Adipose tissue (tissue), 3 donors: ENCODE data around the gene ATP13A2. TPM values are rescaled to one million over a fixed set of nuclear protein-coding genes. Genes with fewer than 3 reads are reported as not detected.

Experiments used
- H3K27ac ChIP-seq: one replicate; pipeline ENCODE4 v1.5.1; 2013; ENCODE audit warnings: low read depth, low read length
- WGBS, 3 donors: extraction: QIAGEN DNeasy Blood & Tissue Kit; methylation state at CpG; one replicate each; pipeline ENCODE4 v1.1.7; 2013; 5-methylcytosine and 5-hydroxymethylcytosine counted together
- polyA plus RNA-seq, 3 donors: library from polyadenylated mRNA; stranded (reverse); fragments of 200-250 nt; gene quantifications; one replicate each; pipeline ENCODE4 v1.2.3, GENCODE V29; 2013
- donor health status: healthy with polysubstance abuse.
- donor health status: Bipolar disorder and iron deficiency.
- donor health status: healthy.

Gene ATP13A2
- polyA plus RNA-seq, 3 donors, result 14.2 to 36.9 (median 26.8) TPM

DNA sequence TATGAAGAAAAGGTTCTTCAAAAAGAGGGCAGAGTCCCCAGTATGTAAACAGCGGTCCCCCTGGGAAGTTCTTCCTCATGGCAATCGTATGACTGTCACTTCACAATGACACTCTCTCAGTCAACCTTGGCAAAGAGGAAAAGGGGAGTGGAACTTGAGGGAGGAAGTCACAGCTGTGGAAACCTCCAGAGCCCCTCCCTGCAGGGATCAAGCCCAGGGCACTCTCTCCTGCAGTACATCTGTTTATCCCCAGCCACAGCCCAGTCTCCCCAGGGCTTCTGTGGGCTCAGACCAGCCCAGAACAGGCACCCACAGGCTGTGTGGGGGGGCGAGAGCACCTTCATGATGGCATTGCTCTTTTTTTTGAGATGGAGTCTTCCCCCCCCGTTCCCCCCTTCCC is 2.0 kb downstream of the ATP13A2 start:
- 28 to 70% (median 43%) methylated on average over 3 to 4 of the region's 4 CpGs for WGBS, 3 donors

DNA sequence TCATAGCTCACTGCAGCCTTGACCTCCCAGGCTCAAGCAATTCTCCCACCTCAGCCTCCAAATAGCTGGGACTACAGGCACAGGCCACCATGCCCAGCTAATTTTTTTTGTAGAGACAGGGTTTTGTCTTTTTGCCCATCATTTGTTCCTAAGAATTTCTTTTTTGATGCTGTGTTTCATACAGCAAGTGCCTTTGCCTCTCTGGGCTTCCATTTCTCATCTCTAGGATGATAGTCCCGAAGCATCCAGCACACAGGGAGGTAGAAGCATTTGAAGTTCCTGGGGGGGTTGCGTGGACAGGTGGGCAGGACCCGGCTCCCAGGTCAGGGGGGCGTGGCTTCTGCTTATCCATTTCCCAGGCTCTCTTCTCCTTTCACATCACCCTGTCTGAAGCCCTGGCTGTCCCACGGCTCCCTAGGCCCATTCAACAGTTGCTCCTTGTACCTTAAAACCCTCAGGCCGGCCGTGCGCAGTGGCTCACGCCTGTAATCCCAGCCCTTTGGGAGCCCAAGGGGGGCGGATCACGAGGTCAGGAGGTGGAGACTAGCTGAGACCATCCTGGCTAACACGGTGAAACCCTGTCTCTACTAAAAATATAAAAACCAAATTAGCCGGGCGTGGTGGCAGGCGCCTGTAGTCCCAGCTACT is 3.4 kb downstream of the ATP13A2 start:
- H3K27ac ChIP-seq, result no peak overlapping the region
- 87 to 92% (median 90%) methylated on average over 15 of the region's 15 CpGs for WGBS, 3 donors

More for the DNA sequence above, 2.0 kb downstream of the ATP13A2 start:
- H3K27ac ChIP-seq, result no peak overlapping the region

DNA sequence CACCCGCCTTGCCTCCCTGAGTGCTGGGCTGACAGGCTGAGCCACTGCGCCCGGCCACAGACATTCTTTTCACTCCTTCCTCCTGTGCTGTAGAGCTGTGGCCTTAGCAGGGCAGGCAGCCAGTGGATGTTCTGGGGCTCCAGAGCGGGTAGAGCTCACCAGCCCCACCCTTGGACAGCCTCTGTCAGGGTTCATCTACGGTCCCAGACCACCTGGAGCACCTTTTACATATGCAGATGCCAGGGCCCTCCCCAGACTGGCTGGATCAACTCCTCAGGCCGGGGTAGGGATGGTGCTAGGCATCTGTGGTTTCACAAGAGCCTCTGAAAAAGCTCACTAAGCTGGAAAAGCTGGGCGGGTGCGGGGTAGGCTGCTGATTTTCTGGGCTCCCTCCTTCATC is 4.6 kb downstream of the ATP13A2 start:
- WGBS, 3 donors, result 91 to 94% (median 94%) methylated on average over 8 of the region's 8 CpGs
- H3K27ac ChIP-seq, result no peak overlapping the region

DNA sequence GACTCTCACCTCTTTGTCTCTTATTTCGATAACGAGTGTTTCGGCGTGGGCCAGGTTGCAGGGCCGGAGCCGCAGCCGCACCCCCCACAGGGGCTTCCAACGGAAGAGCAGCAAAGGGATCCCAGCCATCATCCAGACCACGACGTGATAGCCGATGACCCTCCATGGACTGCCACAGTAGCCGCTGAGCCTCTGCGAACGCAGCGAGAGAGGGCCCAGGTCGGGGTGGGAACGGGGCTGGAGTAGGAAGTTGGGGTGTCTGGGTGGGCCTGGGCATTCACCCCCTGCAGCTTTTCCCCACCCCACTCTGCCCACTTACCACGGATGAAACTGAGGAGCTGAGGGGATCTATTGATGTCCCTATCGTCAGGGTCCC is 6.4 kb downstream of the ATP13A2 start:
- WGBS, 3 donors, result 94 to 96% (median 95%) methylated on average over 19 of the region's 19 CpGs
- no peak overlapping the region for H3K27ac ChIP-seq

DNA sequence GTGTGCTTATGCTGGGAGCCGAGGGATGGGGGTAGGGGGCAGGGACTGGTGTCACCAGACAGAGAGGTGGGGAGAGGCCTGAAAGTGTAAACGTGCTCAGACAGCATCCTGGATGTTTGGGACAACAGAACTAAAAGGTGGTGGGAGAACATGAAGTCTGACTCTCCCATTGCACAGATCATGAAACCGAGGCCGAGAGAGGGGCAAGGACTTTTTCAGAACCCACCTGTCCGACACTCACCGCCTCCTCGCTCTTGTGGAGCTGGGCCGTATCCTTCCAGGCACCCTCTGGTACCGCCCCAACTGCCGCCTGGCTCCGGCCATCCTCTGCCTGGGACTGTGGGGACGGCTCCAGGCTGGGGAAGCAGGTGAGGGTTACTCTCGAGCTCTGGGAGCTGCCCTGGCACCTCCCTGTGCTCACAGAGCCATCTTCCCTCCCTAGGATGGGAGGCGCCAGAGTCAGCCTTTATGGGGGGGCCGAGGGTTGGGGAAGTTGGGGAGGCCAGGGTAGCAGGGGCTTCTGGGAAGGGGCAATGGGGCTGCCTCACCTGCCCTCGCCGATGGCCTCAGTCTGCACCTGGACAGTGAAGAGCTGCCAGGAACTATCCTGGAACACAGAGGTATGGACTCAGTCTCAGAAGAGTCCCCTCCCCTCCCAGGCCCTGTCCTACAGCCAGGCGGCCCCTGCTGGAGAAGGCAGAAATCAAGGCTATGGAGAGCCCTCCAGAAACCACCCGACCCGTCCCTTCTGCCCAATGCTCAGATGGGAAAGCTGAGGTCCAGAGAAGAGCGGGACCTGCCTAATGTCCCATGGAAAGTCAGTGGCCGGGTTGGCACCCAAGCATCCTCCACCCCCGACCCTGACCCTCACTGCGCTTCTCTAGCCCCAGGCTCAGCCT is 7.0 kb downstream of the ATP13A2 start:
- 93 to 94% (median 93%) methylated on average over 21 to 24 of the region's 24 CpGs for WGBS, 3 donors
- no peak overlapping the region for H3K27ac ChIP-seq

DNA sequence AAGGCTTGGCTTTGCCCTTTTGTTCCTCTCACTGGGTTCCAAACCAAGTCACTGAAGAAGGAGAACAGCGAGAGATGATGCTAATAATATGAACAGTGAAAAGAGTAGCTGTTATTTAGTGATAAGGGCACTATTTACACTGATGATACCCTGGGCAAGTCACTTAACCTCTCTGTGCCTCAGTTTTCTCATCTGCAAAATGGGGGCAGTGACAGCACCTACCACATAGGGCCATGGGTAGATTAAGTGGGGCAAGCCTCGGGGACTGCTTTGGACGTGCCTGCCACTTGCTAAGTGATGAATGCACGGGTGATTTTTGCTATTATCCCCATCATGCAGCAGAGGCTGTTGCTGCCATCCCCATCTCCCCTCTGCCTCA is 9.2 kb downstream of the ATP13A2 start:
- H3K27ac ChIP-seq, result no peak overlapping the region
- 93 to 96% (median 95%) methylated on average over 4 of the region's 4 CpGs for WGBS, 3 donors

DNA sequence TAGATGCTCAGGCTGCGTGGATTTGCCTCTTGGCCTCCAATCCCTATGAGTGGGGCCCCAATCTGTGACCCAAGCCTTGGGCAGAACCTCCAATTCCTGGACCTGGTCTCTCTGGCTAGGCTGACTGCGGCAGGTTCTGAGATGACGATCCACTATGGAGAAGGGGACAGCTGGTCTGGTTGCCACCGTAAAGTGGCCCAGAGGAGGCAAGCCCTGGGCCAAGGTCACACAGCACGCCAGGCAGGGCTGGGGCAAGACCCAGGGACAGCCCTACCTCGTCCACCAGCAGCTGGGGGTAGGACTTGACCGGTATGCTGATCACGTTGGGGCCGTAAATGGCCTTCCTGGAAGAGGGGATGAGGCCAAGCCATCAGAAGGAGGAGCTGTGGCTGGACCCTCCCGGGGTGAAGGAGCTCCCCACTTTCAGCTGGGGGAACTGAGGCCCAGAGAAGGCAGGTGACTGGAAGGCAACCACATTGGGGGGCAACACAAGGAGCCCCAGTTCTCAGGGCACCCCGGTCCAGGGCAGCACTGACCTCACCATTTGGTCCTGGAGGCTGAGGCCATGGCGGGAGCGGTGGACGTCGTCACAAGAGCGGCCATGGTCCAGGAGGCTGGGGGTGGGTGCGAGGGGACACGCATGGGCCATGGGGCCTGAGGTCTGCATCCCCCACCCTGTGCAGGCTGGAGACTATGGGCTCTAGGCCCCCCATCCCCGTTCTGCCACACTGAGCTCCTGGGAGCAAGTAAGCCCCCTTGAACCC is 9.8 kb downstream of the ATP13A2 start:
- H3K27ac ChIP-seq, result no peak overlapping the region
- WGBS, 3 donors, result 91 to 96% (median 94%) methylated on average over 19 of the region's 19 CpGs

DNA sequence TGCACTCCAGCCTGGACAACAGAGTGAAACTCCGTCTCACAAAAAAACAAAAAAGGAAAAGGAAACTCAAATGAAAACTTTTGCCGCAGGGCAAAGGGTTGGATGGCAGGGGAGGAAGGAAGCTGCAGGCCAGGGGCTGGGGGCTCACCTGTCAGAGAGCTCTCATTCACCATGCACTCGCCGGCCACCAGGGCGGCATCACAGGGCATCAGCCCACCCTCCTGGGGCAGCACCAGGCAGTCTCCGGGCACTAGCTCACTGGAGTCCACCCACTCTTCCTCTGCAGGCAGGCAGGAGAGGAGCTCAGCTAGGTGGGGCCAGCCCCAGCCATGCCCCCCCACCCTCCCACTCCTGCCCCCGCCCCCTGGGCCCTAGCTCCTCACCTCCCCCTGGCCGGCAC is 11.9 kb downstream of the ATP13A2 start:
- WGBS, 3 donors, result 88 to 92% (median 90%) methylated on average over 7 to 8 of the region's 8 CpGs
- H3K27ac ChIP-seq, result no peak overlapping the region

DNA sequence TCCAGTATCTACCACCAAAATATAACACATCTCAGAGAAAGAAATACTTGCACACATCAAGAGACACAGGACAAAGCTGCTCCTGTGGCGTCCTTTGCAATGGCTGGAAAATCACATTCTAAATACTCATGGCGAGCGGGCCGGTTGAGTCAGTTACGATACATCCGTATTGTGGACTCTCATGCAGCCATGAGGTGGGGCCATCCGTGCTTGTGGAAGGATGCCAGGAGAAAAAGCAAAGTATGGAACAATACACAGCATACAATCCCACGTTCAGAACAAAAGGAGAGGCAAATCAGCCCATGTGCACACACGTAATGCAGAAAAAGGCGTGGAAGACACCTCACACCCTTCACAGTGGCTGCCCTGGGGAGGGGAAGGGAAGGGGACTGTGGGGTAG is 13.1 kb downstream of the ATP13A2 start:
- WGBS, 3 donors, result 71 to 83% (median 82%) methylated on average over 10 of the region's 10 CpGs
- H3K27ac ChIP-seq, result no peak overlapping the region

DNA sequence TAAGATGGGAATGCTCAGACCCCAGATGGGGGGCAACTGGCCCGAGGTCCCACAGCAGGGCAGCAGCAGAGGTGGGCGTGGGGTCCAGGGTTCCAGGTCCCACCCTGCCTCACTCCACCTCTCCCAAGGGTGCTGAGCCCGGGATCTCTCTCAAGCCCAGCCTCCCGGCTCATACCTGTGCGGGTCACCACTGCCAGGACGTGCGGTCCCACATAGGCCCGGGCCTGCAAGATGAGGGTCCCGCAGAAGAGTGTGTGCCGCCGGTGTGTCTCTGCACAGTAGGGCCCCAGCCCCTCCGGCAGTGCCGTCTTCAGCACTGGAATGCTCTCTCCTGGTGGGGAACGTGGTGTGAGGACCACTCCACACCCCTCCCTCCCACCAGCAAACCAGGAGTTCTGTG is 14.9 kb downstream of the ATP13A2 start:
- 93 to 98% (median 94%) methylated on average over 14 of the region's 14 CpGs for WGBS, 3 donors

DNA sequence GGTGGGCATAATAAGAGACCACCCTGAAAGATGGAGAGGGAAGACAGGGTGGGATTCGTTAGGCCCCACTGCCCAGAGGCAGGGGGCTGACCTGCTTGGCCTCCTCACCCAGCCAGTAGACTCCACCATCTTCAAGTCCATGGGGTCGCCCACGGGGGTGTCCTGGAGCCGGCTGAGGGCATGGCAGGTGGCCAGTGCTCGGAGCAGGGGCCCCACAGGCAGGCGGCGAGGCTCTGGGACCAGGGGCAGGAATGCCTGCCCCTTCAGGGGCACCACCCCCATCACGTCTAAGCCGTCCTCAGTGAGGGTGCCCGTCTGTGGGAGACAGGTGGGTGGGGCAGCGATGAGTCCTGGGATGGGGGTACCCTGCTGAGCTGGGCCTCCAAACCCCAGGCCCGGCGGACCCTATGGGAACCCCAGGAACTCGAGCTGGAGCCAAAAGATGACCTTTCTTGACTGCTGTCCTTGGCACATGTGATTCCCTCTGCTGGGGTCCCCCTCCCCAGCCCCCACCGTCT is 18.1 kb downstream of the ATP13A2 start:
- H3K27ac ChIP-seq, result no peak overlapping the region
- 92 to 93% (median 93%) methylated on average over 15 of the region's 15 CpGs for WGBS, 3 donors

More for the DNA sequence above, 14.9 kb downstream of the ATP13A2 start:
- H3K27ac ChIP-seq, result no peak overlapping the region

DNA sequence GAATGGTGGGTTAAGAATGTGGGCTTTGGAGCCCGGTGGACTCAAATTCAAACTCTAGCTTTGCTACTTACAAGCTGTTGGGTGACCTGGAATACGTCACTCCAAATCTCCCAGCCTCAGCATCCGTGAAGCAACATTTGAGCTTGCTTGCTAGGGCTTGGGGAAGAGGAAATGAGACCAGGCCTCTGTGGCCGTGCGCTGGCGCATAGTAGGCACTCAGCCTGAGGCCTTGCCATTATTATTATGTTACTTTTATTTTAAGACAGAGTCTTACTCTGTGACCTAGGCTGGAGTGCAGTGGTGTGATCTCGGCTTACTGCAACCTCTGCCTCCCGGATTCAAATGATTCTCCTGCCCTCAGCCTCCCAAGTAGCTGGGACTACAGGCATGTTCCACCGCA is 19.1 kb downstream of the ATP13A2 start:
- WGBS, 3 donors, result 91 to 93% (median 92%) methylated on average over 9 of the region's 9 CpGs
- H3K27ac ChIP-seq, result no peak overlapping the region

DNA sequence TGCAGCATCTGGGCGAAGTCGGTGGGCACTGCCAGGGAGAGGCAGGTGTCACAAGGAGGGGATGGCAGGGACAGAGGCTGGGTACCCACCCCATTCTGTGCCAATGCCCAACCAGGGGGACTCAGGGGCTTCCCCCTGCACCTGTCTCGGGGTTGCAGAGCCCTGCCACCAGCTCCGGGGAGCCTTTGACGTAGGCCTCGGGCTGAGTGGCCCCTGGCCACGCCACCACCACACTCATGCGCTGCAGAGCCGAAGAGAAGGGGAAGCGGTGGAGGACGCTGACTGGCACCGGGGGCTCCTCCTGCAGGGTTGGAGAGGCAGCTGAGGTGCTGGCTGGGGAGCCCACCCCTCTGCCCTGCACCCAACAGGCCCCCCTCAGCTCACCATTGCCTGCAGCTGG is 19.6 kb downstream of the ATP13A2 start:
- 92 to 98% (median 96%) methylated on average over 8 to 12 of the region's 12 CpGs for WGBS, 3 donors
- no peak overlapping the region for H3K27ac ChIP-seq

DNA sequence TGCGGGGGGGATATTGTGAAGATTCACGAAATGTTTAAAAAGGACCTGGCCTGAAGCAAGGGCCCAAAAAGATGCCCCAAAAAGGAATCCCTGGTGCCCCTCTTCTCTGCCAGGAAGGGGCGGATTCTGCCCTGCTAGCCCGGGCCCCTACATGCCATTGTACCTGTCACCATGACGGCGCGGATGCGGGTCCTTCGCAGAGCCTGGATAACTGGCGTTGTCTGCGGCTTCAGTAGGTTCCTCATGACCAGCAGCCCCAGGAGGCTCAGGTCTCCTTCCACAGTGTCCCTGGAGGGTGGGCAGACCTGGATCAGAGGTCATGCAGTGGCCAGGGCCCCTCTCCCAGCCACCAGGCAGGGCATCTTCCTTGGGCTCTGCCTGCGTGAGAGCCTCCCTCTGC is 20.2 kb downstream of the ATP13A2 start:
- WGBS, 3 donors, result 97 to 98% (median 97%) methylated on average over 9 to 12 of the region's 12 CpGs
- no peak overlapping the region for H3K27ac ChIP-seq

DNA sequence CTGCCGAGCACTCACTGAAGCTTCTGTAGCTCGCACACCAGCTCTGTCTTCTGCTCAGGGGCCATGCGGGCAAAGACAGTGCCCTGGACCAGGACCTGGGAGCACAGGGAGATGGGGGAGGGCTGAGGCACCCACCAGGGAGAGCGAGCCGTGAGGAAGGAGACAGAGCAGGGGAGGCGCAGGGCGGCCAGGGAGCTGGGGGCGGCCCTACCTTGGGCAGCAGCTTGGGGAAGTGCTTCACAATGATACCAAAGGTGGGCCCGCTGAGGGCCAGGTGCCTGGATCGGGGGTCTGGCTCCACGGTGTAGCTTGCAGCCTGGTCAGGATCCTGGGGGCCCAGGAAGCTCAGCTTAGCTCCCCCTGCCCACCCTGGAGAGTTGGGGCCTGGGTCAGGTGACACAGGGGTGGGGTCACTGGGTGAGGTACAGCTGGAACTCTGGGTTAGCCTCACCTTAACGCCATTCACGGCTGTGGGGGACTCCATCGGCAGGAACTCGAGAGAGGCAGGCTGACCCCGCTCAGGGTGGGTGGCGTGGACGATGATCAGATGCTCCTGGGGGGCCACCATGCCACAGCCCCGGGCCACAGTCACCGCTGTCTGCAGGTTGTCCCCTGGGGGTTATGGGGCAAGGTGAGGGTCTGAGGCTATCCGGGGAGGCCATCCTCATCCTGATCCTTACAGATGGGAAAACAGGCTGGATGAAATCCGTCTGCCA is 21.9 kb downstream of the ATP13A2 start:
- WGBS, 3 donors, result 94 to 96% (median 95%) methylated on average over 21 to 22 of the region's 22 CpGs
- no peak overlapping the region for H3K27ac ChIP-seq

DNA sequence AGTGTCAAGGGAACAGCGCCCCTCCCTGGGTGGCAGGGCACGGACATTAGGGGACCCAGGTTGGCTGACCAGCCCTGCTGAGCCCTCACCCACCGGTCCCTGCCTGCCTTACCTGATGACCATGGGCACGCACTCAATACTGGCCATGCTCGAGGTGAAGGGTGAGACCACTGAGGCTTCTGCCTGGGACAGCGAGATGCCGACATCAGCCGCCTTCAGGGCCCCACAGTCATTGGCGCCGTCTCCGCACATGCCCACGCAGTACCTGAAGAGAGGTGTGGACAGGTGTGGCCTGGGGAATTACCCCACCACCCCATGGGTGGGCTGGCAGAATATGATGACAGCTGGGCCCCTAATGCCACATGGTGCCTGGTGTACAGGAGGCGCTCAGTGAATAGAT is 23.5 kb downstream of the ATP13A2 start:
- WGBS, 3 donors, result 92 to 97% (median 93%) methylated on average over 13 of the region's 13 CpGs
- no peak overlapping the region for H3K27ac ChIP-seq

DNA sequence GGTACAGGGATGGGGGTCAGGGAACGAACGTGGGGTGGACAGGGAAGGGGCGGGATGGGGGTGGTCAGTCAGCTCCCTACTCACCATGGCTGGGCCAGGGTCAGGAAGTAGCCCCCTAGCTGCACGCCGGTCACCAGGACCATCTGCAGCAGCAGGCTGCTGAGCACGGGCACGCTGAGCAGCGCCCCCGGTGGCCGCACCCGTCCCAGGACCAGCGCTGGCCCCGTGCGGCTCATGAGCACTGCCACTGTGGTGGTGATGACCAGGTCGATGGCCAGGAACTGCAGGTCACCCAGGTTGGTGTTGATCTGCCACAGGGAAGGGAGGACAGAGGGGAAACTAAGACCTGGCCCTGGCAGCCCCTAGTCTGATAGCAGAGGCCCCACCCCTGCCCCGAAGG is 24.8 kb downstream of the ATP13A2 start:
- no peak overlapping the region for H3K27ac ChIP-seq
- 75 to 90% (median 87%) methylated on average over 16 of the region's 16 CpGs for whole genome bisulfite sequencing, 3 donors

DNA sequence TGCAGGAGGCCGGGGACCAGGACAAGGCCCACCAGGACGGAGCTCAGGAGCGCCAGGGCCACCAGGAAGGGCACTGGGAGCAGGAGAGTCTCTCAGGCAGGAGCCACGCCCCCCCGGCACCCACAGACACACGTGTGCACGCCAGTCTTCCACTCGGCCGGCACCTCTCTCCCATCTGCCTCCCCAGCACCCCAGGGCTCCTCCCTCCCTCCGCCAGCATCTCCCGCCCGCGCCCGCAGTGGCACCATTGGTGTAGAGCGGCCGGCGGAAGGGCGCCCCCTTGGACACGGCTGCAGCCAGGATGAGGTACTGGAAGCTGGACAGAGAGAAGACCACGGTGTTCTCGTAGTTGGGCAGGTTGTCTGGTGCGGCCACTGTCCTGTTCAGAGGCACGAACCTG is 25.2 kb downstream of the ATP13A2 start:
- 87 to 91% (median 91%) methylated on average over 18 to 23 of the region's 23 CpGs for WGBS, 3 donors
- no peak overlapping the region for H3K27ac ChIP-seq
